ENCODE measurements around the gene DICER1.
A peak's percentile ranks its signal among the peaks of the same experiment; 100 is the strongest.

Gene DICER1

GRCh38 chr14:95072310-95072905 is 84.9 kb downstream of the DICER1 start:
- no peak for DNase-seq

DNA sequence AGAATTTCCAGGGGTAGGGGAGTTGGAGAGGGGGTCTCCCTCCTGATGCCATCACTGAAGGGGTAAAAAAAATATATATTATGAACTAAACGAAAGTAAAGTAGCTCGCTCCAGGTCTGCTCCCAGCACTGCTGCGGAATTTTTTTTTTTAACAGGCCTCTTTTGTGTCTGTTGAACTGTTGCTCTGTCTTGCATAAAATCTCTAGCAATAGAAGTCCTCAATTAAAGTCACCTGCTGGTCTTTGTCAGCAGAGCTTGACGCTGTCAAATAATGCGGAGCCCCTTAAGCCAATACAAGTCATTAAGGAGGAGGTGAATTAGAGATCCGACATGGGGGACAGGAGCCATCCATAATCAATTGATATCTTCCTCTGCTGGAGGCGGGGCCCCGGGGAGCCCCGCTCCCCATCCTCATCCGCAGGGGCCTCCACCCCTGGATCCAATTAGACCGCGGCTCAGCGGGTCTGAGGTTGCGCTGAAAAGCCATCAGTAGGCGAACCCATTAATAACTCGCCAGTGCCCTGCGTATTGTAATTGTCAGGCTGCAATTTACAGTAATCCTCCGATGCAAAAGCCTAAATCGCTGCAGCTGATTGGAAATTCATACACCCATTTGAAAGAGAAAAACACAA is 85.6 kb downstream of the DICER1 start:
- no peak for DNase-seq

GRCh38 chr14:95070748-95071435 is 86.4 kb downstream of the DICER1 start:
- no peak for DNase-seq

DNA sequence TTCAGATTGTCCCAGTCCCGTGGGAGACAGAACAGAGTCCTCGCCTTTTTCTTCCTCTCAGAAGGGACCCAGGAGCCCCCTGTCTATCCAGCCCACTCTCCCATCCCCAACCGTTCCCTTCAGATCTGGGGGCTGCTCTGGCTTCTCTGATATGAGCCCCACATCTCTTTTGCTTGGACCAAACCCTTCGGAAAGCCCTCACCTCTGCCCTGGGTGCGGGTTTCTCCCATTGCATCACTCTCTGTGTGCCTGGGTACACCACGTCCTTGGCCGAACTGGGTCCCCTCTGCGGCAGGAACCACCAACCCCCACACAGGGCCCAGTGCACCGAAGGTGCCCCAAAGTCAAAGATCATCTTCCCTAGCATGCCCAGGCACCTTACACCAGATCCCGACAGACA is 87.8 kb downstream of the DICER1 start:
- DNase-seq, result no peak

GRCh38 chr14:95069018-95069417 is 88.3 kb downstream of the DICER1 start:
- DNase-seq, result no peak

DNA sequence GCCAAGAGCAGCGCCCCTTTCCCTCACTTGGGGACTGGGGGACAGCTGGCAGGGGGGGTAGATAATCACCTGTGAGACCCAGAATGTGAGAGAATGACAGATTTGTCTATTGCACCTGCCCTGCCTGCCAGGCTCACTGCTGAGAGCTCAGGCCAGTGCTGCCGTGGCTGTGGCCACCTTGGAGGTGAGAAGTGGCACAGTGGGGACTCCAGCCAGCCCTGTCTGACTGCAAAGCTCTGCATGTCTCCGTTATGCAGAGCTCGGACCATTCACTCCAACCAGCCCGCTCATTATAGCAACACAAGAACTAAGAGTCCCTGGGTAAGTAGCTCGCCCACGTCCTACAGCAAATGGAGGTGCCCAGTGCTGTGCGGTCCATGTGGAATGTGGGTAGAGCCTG is 88.8 kb downstream of the DICER1 start:
- no peak for DNase-seq

DNA sequence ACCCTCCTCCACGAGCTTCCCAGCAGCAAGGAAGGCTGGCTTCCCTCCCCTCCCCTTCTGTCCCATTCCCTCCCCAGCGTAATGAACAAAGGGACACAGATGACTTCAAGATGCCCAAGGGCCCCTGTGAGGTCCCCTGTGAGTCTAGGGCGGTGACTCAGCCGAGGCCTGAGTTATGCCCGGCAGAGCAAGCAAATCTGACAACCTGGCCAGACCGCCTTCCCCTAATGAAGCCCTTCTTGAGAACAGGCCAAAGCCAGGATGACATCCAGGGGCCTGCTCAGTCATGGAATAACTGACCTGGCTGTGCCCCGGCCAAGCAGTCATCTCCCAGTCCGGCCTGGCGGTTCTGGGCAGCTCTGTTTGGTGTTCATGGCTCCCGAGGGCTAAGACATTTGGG is 89.2 kb downstream of the DICER1 start:
- DNase-seq, result no peak

- DNase-seq, result no peak
Measured at GRCh38 chr14:95067526-95067925, 89.8 kb downstream of the DICER1 start.

- no peak for DNase-seq
Measured at GRCh38 chr14:95066427-95066986, 90.8 kb downstream of the DICER1 start.

DNA sequence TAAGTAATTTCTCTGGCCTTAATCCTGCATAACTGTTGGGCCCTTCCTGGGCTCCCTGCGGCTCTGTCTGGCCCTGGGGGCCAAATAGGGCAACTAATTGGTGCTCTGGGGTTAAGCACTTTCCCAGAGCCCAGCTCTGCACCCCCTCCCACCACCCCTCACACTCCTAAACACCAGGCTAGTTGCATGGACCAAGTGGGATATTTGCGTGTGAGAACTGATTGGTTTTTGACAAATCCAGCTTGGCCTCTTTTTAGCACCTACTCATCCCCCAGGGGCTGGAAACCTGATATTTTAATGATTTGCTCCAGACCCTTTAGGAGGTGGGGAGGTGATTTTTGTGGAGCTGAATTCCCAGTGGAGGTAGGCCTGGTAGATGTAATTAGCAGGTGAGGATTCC is 91.9 kb downstream of the DICER1 start:
- DNase-seq, result no peak

DNA sequence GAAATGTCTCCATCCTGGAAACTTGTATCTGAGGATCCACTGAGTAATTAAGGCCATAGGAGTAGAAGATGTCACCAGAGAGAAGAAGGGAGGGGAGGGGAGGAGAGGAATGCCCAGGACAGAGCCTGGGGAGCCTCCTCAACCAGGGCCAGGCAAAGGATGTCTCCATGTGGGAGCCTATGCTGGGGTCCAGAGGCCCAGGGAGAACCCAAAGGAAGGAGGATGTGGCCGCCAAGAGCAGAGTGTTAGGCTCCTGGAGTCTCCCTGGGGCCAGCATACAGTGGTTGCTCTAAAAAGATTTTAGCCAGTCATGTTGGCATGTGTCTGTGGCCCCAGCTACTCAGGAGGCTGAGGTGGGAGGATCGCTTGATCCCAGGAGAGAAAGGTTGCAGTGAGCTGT is 92.6 kb downstream of the DICER1 start:
- no peak for DNase-seq

DNA sequence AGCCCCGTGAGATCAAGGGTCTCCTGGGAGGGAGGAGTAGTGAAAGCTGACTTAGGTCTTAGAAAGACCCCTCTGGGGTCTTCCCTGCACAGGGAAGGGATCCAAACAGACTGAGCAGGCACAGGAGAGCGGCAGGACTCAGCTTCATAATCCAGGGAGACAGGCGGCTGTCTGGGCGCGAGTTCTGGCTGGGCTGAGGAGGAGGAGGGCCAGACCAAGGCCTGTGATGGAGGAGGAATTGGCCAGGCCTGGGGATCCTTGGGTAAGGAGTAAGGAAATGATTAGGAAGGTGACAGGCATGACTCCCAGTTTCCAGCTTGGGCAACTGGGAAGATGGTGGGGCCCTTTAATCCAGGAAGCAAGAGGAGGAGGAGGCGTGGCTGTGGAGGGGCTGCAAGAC is 93.1 kb downstream of the DICER1 start:
- no peak for DNase-seq

DNA sequence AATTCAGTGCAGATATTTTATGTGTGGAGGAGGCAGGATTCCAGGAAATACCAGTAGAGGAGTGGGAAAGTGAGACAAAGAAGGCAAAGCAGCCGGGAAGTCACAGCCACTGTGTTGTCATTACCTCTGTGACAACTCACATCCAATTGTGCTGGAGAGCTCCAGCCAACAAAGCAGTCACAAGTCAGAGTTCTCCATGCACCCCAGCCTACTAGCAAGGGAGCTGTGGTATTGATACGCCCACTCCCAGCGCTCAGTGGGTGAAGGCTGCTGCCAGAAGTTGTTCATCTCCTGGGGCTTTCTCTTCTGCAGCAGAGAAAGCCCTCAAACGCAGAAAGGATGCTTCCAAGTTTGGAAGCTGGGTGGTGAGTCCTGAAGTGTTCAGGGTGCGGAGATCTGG is 93.9 kb downstream of the DICER1 start:
- DNase-seq, result no peak

GRCh38 chr14:95062946-95063345 is 94.4 kb downstream of the DICER1 start:
- no peak for DNase-seq

DNA sequence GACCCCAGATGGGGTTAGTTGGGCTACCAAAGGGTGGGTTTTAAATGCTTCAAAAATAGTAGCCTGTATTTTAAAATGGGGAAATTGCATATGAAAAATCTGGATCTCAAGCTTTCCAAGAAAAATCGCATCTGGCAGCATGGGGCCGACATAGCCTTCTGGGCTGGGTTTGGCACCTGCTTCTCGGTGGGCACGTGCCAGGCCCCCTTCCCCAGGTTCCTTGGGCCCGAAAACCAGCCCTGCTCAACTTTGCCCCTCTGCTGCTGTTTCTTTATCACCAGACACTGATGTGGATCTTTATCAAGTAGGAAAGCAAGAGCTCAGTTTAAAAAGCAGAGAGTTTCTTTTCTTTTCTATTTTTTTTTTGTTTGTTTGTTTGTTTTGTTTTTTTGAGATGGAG is 95.1 kb downstream of the DICER1 start:
- no peak for DNase-seq

GRCh38 chr14:95061317-95062093 is 95.8 kb downstream of the DICER1 start:
- DNase-seq, result no peak

DNA sequence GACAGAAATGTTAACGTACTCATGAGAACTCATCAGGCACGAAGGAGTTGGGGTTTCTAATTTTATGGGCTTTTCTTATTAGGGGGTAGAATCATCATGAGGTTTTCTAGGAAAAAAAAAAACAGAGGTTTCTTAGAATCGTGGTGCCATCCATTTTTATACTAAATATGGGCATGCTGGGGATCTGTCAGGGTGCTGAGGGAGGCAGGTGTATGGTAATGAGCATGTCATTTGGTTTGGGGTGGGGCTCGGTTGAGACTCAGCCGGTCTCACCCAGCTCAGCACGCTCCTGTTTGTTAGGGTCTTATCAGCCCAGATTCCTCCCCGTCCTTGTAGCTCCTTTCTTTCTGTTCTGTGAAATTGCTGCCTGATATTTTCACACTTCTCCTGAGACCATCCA is 98.2 kb downstream of the DICER1 start:
- DNase-seq, result no peak

- DNase-seq, result no peak
Measured at GRCh38 chr14:95058491-95058890, 98.8 kb downstream of the DICER1 start.

GRCh38 chr14:95057851-95058250 is 99.5 kb downstream of the DICER1 start:
- no peak for DNase-seq

DNA sequence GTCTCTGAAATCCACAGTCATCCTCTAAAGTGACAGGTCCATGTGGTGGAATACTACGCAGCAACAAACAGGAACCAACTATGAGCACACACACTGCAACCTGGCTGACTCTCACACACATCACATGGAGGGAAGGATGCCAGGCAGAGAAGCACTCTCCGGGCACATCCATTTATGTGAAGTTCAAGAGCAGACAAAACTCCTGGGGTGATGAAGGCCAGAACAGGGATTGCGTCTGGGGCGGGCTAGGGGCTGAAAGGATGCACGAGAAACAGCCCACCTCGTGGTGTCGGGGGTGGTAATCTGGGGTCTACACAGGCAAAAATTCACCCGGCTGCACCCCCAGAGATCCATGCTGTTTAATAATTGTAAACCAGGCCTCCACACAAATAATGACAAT is 100.2 kb downstream of the DICER1 start:
- DNase-seq, result no peak

- DNase-seq, result peak; percentile 56
Measured at GRCh38 chr14:95056476-95056875, 100.9 kb downstream of the DICER1 start.

- DNase-seq, result no peak
Measured at GRCh38 chr14:95055318-95055717, 102.0 kb downstream of the DICER1 start.

Measured in NCI-H748 treated with DMSO at 0.1 percent for 48 hours (cell line).